Ecto neural progenitor cell (in vitro differentiated cells): ENCODE measurements around the gene SMARCC1.
"Not testable (repeated sequence)": the region's sequence is repeated elsewhere in the genome, so short reads cannot be mapped to it uniquely, and the experiment has no call there.

Experiments used
- DNase-seq: peaks from one replicate; pipeline ENCODE4 v3.0.0-alpha.2; 2018; ENCODE audit warnings: low spot score

SMARCC1 gene

DNA sequence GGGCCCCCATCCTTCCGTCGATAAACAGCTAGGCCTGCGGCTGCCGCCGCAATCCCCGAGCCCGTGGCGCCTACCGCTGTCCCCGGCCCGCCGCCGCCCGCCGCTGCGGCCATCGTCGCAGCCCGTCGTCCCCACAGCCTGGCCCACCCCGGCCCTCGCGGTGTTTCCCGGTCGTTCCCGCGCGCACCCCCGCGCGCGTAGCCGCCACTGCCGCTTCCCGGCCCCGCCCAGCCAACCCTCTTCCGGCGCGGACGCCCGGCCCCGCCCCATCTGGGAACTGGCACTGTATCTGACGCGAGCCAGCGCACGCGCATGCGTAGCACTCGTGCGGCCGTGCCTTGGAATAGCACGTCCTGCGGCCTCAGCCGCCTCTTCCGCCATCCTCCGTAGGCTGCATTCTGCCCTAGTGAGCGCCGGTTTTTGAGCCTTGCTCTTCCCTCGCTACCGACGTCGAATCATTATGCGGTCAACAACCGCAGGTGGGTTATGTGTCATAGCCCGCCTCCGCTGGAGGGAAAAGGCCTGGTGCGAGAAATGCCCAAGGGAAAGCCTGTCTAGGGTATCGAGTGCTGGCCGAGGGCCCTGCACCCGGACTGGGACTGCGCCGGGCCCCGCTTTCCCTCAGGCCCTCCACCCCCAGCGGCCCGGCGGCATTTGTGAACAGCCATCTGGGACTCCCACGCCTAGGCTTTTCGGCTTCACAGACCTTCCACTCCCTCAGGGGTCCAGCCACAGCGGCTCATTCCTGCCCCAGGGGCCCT, at the start of gene SMARCC1:
SMARCC1 (minus strand) TSS at position 209 of the 761 bp plus-strand sequence; CDS start at position 113, 96 bp downstream.
- peak; percentile 99 for DNase-seq

DNA sequence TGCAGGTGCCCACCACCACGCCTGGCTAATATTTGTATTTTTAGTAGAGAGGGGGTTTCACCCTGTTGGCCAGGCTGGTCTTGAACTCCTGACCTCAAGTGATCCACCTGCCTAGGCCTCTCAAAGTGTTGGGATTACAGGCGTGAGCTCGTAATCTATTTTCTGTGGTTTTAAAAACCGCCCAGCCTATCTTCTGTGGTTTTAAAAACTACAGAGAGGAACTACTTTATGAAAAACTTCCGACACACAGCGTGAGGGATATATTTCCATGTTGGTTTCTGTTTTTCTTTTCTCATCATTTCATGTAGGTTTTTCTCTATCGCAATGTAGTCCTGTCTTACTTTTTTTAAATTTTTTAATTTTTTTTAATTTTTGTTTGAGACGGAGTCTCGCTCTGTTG, 47.8 kb upstream of the SMARCC1 start:
- not testable (repeated sequence) for DNase-seq

DNA sequence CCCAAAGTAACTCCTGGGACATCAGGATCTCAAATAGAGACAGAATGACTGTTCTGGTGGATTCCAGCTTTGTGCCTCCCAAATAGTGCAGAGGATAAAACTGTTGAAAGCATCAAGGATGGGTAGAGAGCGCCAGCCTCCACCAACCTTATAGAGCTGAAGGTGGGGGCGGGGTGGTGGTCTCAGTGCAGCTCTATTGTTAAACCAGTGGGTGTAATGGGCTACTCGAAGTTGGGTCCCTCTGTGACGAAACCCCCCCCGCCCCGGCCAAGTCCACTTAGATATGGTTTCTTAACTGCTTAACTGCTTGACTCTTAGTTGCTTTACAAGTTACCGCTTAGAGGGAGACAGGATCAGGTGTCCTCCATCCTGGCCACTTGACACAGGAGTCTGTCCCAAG, 43.9 kb upstream of the SMARCC1 start:
- DNase-seq, result no peak

DNA sequence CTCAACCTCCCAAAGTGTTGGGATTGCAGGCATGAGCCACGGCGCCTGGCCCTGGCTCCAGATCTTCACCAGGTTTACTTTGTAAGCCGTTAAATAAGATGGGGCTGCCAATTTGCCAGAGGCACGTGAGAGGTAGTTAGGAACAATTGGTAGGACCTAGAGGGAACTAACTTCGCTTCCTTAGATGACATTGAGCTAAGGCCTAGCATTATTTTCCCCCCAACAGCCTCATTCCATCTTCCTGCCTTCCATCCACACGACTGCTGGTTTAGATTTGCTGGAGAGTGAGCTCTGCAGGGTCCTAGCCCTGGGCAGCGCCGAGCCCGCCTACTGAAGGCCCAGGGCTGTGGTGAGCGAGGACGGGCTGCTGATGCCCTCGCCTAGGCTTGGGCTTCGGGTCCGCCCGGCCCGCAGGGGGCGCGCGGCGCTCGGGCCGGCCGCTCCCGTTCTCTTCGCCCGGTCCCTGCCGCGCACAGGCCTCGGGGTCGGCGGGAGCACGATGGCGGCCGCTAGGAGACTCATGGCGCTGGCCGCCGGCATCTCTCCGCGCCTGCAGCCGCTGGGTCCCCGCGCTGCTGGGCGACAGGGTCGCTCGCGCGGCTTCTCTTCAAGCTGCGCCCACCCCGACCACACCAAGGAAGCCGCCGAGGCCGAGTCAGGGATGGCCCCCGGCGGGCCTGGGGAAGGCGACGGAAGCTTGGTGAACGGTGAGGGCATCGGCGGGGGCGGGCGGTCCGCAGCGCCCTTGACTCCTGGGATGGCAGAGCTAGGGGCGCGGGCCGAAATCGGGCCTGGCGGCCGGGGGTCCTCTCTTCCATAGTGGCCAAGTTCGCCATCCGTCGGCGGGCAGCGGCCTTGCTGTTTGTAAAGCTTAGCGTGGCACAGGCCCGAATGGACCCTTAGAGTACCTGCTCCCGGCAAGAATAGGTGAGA, 43.1 kb upstream of the SMARCC1 start:
- DNase-seq, result peak; percentile 89

DNA sequence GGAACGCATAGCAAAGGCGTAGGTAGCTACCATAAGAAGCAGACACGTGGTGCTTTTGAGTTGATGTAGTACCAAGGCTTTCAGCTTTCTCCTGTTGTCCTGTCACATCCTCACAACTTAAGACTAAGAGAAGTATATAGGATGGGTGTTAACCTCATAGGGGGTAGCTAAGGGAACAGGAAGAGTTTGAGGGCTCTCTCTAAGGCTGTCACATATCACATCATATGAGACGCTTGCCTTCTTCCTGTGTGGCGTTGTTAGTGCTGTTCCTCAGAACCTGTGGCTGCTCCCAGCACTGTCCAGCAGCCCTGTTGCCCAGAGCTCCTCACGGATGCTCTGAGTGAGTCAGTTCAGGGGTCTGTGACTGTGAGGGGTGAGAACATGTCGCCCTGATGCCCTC, 35.9 kb upstream of the SMARCC1 start:
- no peak for DNase-seq

DNA sequence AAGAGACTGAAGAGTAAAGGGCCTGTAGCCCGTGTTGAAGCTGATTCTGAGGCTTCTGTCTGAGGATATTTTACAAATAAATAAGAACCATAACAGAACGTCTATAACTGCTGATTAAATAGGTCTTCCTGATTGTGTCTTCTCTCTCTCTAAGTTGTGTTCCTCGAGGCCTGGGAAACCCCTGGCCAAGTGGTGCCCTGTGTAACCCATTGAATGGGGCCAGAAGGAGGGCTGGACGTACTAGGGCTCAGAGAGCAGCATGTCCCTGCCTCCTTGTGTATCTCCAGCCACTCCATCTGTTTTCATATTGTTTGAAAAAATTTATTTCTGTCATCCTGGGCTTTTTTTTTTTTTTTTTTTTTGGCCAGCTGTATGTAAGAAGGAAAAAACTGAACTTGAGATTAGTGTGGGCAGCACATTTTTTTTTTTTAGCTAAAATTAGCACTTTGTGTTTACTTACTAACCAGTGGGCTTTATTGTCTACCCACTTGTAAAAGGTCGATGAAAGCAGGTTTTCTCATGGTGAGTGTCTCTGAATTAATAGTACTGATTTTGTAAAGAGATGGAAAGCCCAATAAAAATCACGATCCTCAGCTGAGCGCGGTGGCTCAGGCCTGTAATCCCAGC, 32.0 kb upstream of the SMARCC1 start:
- no peak for DNase-seq

DNA sequence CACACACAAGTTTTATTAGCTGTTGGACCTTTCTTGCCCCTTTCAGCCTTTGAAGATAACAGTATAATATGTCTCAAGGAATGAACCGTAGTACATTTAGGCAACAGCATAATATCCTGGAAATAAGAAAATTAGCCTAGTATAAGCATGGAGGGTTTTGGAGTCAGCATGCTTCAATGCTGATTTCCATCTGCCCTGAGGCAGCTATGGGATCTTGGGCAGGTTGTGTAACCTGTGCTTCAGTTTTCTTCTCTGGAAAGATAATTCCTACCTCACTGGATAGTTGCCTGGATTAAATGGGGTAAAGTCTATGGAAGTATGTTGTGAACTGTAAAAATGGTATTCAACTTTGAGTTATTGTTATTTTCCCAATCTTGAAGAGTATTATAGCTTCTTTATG, 22.9 kb upstream of the SMARCC1 start:
- no peak for DNase-seq

DNA sequence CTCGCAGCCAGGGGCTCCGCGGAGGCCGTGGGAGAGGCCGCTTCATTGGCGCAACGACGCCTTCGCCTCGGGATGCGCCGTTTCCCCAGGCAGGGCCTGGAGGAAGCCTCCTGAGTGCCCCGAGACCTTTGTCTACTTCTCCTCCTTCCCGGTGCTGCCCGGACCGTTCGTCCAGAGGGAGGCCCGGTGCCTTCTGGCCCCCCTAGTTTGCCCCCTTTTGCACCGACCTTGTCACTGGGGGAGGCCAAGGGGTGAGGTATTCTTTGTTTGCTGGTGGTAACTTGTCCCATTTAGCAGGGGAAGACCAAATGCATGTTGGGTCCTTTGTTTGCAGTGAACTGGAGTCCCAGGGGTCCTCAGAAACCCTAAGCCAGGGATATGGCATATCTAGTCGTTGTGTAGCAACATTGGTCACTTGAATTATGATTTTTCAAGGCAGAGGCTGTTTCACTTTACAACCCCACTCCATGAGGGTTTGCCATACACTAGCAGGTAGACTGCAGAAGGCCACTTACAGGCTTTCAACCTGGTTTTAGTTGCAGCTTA, 21.9 kb upstream of the SMARCC1 start:
- no peak for DNase-seq

DNA sequence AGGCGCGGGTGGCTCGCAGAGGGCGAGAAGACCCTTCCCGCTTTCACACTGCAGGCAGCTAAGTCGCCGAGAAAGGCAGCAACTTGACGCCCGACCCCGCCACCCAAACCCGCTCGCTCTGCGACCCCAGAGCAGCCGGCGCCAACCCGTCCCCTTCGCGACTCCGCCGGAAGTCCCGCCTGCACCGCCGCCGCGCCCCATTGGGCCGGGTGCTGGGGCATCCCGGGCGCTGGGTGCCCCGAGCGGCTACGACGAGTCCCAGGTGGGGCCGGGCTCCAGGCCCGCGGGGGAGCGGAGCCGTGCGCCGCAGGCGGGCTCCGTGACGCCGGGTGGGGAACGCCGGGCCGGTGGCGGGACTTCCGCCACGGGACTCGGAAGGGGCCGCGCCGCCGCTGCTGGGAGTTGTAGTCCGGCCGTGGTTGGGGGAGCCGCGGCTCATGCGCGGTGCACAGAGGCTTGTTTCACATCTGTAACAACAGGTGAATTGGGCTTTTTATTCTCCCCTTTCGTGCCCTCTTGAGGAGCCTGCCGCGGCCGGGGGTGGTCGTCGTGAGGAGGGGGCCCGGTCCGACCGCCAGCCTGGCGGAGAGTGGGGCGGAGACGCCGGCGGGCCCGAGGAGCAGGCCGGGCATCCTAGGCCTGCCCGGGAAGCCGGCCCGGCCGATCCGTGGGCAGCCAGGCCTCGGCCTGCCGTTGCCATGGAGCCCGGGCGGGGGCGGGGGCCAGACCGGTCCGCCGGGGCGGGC, 21.2 kb upstream of the SMARCC1 start, which contains the start of gene DHX30:
DHX30 (plus strand) TSS at position 405 of the 746 bp plus-strand sequence. CDS start 7,546 bp downstream, outside the sequence.
- DNase-seq, result peak; percentile 92

DNA sequence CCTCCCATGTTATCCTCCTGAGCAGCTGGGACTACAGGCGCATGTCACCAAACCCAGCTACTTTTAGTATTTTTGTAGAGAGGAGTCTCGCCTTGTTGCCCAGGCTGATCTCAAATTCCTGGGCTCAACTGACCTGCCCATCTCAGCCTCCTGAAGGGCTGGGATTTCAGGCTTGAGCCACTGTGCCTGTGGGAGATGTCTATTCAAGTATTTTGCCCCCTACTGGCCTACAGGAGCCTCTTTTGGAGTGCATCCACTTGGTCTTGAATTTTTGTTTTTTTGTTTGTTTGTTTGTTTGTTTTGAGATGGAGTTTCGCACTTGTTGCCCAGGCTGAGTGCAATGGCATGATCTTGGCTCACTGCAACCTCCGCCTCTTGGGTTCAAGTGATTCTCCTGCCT, 18.0 kb upstream of the SMARCC1 start:
- no peak for DNase-seq

DNA sequence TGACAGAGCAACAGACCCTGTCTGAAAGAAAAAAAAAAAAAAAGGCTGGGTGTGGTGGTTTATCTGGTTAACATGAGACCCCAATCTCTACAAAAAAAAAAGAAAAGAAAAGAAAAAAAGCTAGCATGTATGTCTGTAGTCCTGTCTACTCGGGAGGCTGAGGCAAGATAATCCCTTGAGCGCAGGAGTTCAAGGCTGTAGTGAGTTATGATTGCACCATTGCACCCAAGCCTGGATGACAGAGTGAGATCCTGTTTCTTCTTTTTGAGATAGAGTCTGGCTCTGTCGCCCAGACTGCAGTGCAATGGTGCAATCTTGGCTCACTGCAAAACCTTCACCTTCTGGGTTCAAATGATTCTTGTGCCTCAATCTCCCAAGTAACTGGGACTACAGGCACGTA, 12.9 kb upstream of the SMARCC1 start:
- no peak for DNase-seq

DNA sequence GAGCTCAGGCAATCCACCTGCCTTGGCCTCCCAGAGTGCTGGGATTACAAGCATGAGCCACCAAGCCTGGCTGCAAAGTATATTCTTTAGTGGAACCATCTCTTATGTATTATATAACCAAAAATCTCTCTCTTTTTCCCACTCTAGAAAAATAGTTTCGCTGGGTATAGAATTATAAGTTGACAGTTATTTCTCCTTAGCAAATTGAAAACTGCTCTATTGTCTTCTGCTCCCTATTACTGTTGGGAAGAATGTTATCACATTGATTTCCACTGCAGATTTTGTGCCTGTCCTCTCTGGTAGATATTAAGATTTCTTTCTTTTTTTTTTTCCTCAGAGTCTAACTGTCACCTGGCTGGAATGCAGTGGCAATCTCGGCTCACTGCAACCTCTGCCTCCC, 11.0 kb upstream of the SMARCC1 start:
- no peak for DNase-seq

DNA sequence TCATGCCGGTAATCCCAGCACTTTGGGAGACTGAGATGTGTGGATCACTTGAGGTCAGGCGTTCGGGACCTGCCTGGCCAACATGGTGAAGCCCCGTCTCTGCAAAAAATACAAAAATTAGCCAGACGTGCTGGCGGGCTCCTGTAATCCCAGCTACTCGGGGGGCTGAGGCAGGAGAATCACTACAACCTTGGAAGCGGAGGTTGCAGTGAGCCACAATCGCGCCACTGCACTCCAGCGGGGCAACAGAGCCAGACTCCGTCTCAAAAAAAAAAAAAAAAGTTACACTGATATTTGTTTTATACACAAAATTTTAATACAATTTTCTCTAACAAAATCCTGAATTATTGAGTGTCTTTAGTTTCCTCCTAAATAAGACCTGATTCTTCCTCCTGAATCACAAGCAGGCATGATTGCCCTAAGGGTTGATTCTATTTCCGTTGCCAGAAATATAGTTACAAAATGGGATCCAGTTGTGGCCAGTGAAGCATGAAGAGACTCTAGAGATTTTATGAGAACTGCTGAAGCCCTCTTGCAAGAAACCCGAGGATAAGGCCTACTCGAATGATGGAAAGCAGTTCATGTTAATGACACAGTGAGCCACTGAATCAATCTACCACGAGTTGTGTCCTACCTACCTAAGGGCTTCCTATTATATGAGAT, 9.6 kb upstream of the SMARCC1 start:
- no peak for DNase-seq

DNA sequence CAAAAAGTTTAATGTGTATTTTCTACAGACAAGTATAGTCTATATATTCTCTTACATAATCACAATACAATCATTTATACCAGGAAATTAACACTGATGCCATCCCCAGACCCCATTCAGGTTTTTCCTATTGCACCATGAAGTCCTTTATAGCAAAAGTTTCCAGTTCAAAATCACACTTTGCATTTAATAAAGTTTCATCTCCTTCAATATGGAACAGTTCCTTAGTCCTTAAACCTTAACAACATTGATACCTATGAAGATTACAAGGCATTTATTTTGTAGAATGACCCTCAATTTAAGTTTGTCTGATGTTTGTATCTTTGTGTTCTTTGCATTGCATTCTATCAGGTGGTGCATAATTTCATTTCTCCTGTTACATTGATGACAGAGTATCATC, 2.0 kb upstream of the SMARCC1 start:
- DNase-seq, result no peak

DNA sequence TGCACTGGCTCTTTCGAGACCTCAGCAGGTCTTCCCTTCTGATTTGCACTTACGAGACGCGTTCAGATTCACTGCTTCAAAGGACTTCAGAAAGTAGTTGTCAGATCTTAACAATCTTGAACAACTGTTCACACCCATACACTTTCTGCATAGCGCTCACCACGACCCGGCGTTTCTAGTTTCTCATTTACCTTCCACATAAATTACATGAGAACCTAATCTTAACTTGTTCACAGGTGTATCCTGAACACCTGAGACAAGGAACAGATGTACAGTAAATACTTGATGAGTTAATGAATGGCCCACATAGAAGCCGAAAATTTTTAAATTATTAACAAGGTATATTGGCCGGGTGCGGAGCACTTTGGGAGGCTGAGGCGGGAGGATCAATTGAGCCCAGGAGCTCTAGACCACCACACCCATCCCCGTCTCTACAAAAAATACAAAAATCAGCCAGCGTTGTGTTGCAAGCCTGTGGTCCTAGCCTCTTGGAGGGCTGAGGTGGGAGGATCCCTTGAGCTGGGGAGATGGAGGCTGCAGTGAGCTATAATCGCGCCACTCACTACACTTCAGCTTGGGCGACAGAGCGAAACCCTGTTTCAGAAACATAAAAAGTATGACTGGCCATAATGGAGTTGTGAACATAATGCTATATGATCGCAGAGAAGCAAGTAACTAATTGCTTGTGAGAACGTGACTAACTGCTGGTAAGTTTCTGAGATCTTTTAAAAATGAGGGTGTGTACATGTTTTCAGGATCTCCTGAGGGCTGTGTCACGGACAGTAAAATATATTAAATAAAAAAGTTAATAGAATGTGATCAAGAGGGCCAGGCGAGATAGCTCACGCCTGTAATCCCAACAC, 984 bp upstream of the SMARCC1 start:
- no peak for DNase-seq

DNA sequence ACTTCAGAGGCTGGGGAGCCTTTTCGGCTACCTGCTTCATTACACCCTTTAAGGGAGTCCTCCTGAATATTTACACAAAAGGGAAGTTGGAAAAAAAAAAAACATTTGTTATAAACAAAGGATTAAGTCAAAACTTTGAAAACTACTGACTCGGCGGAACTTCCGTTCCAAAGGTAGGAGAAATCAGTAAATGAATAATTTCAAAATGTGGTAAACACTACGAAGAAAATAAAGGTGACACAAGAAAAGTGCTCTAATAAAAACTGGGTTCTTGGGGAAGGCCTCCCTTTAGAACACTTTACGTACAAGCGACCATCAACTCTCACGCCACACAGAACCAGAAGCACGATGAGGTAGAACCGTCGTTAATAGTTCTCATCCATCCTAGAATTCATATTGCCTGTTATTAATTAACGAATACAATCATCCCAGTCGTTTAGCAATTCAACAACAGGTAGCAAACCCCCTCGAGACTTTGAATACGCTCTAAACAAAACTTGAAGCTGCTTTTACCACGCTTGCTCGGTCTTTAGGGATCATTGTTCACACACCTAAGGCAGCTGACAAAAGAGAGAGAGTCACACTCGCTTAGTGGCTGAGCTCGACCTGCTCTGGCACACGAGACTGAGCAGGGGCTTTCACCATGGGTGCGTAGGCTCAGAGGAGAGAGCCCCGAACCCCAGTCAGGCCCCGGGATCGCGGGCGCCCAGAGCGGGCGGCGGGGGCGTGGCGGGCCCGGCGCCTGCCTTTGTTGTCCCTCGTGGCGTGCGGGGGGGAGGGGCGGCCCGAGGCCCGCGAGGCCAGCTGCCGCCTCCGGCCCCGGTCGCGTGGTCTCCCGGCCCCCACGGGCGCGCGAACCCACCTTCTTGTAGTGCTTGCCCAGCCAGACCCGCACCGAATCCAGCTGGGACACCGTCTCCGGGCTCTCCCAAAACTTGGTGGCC, 680 bp downstream of the SMARCC1 start:
- peak; percentile 80 for DNase-seq

DNA sequence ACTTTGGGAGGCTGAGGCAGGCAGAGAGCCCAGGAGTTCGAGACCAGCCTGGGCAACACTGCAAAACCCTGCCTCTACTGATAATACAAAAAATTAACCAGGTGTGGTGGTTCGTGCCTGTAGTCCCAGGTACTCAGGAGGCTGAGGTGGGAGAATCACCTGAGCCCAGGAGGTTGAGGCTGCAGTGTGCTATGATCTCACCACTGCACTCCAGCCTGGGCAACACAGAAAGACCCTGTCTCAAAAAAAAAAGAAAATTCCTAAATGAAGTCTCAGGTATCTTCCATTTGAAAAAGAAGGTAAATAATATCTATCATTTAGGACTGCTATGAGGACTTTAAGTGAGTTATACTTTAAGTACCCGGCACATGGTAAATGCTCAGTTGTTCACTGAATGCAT, 2.9 kb downstream of the SMARCC1 start:
- no peak for DNase-seq

DNA sequence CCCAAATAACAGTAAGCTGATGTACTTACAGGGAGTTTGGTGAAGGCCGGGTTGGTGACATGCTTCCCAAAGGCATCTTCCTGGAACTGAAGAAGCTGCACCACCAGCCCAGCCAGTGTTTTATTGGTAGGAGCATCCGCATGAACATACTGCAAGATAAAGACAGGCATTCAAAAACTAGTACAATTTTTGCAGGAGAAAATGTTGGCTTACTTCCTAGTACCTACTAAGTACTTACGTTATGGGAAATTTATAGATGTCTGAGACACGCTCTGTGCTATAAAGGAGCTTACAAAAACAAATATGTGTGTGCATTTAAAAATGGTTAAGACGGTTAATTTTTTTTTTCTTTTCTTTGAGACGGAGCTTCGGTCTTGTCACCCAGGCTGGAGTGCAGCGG, 8.9 kb downstream of the SMARCC1 start:
- DNase-seq, result no peak

DNA sequence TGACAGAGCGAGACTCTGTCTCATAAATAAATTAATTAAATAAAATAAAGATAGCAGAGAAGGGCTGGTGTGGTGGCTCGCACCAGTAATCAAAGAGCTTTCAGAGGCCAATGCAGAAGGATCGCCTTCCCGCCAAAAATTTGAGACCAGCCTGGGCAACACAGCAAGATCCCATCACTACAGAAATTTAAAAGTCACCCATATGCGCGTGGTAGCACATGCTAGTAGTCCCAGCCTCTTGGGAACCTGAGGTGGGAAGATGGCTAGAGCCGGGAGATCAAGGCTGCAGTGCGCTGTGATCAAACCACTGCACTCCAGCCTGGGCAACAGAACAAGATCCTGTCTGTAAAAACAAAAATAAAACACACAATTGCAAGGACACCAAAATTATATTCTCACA, 9.6 kb downstream of the SMARCC1 start:
- no peak for DNase-seq
